ENCODE measurements around the gene SETD2.

SETD2 gene

GRCh38 chr3:46970391-46971091 lies 193.4 kb downstream of the SETD2 start:
- Histone ChIP-seq H3K9me3 (ENCODE audit: insufficient read depth, low read depth, low read length) (no peaks in the 10 kb centered on the region), H3K27ac (ENCODE audit: low read length) (no peak overlapping the region), H3K4me3 (ENCODE audit: low read length) (no peak overlapping the region), H3K27me3 (ENCODE audit: insufficient read depth, low read length) (no peaks in the 10 kb centered on the region), H3K36me3 (ENCODE audit: insufficient read depth, low read depth, low read length) (peaks cover 19% of the 10 kb centered on the region), H3K9ac (ENCODE audit: low read depth, low read length) (no peak overlapping the region), H3K4me1 (ENCODE audit: insufficient read depth, low read length) (peaks cover 2% of the 10 kb centered on the region; the same call in 1 of the 2 replicates)

GRCh38 chr3:46968783-46969428 lies 195.0 kb downstream of the SETD2 start:
- H3K9me3 ChIP-seq (ENCODE audit: insufficient read depth, low read depth, low read length): no peaks in the 10 kb centered on the region
- peaks cover 7% of the 10 kb centered on the region; the same call in 1 of the 2 replicates for H3K4me1 ChIP-seq (ENCODE audit: insufficient read depth, low read length)
- no peak overlapping the region for H3K27ac ChIP-seq (ENCODE audit: low read length)
- H3K9ac ChIP-seq (ENCODE audit: low read depth, low read length): no peak overlapping the region
- no peaks in the 10 kb centered on the region for H3K27me3 ChIP-seq (ENCODE audit: insufficient read depth, low read length)
- H3K4me3 ChIP-seq (ENCODE audit: low read length): no peak overlapping the region
- peaks cover 23% of the 10 kb centered on the region for H3K36me3 ChIP-seq (ENCODE audit: insufficient read depth, low read depth, low read length)

- no peaks in the 10 kb centered on the region; the same call in 1 of the 2 replicates for H3K9me3 ChIP-seq (ENCODE audit: insufficient read depth, low read depth, low read length)
- no peaks in the 10 kb centered on the region for H3K27me3 ChIP-seq (ENCODE audit: insufficient read depth, low read length)
- H3K9ac ChIP-seq (ENCODE audit: low read depth, low read length): no peak overlapping the region
- peaks cover 28% of the 10 kb centered on the region for H3K36me3 ChIP-seq (ENCODE audit: insufficient read depth, low read depth, low read length)
- H3K27ac ChIP-seq (ENCODE audit: low read length): no peak overlapping the region
- no peak overlapping the region for H3K4me3 ChIP-seq (ENCODE audit: low read length)
- peaks cover 6% of the 10 kb centered on the region; the same call in 1 of the 2 replicates for H3K4me1 ChIP-seq (ENCODE audit: insufficient read depth, low read length)
These were observed 197.1 kb downstream of the SETD2 start for GRCh38 chr3:46966811-46967210.

Measured in iPS-20b (cell line).